SU-DHL-6 (cell line): ENCODE data around the gene KITLG.

Experiments used
- EZH2phosphoT487 ChIP-seq: fragments of 200-600 bp; sonication (generic), shearing (Covaris generic); conservative IDR thresholded peaks from 2 replicates; pipeline ENCODE4 v1.6.1; 2018; ENCODE audit warnings: mild to moderate bottlenecking, antibody characterized with exemption, low read length, moderate library complexity, mixed read lengths
- TF ChIP-seq, protein P1 (sequence below): fragments of 200-600 bp; sonication (generic); IDR thresholded peaks from one replicate; pipeline ENCODE4 v1.5.1; 2017; ENCODE audit warnings: antibody characterized with exemption, mild to moderate bottlenecking, low read length, moderate library complexity; ENCODE audit not compliant: insufficient read depth, poor library complexity, severe bottlenecking

DNA sequence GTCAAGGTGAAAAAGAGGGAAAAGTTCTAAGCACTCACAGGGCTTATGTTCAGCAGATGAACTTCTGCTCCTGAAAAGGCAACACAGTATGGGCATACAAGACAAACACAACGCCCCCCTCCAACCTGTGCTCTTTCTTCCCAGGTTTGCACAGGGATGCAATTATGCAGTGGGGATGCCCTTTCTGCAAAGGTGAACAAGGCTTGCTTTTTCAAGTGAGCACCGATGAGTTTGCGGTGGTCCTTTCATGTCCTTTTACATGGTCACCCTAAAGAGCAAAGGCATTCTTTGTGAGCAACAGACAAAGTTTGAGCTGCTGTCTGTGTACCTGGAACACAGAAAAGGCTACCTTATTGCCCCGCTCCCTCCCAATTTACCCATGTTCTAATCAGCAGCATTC is 6.7 kb downstream of the KITLG start:
- TF ChIP-seq, protein P1, sequence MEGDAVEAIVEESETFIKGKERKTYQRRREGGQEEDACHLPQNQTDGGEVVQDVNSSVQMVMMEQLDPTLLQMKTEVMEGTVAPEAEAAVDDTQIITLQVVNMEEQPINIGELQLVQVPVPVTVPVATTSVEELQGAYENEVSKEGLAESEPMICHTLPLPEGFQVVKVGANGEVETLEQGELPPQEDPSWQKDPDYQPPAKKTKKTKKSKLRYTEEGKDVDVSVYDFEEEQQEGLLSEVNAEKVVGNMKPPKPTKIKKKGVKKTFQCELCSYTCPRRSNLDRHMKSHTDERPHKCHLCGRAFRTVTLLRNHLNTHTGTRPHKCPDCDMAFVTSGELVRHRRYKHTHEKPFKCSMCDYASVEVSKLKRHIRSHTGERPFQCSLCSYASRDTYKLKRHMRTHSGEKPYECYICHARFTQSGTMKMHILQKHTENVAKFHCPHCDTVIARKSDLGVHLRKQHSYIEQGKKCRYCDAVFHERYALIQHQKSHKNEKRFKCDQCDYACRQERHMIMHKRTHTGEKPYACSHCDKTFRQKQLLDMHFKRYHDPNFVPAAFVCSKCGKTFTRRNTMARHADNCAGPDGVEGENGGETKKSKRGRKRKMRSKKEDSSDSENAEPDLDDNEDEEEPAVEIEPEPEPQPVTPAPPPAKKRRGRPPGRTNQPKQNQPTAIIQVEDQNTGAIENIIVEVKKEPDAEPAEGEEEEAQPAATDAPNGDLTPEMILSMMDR, result no peak
- TF ChIP-seq EZH2phosphoT487, result no peak
